Tibial nerve (tissue), 4 donors: ENCODE measurements around the gene JARID2. TPM values are rescaled to one million over a fixed set of nuclear protein-coding genes. Genes with fewer than 3 reads are reported as not detected.

Experiments used
- DNase-seq, 2 donors: peaks; one replicate each; pipeline ENCODE4 v3.0.0-alpha.2; 2019; ENCODE audit warnings: low spot score in 2 of 2
- H3K27ac ChIP-seq, 4 donors: fragments of 200-600 bp; sonication (generic) in 3 of 4; one replicate each; pipeline ENCODE4 v1.5.1; 2017 to 2019; ENCODE audit warnings: mild to moderate bottlenecking in 1 of 4
- H3K27me3 ChIP-seq, 2 donors: fragments of 200-600 bp; sonication (generic) in 1 of 2; one replicate each; pipeline versions ENCODE4 v1.5.1 to v1.6.0; 2017 to 2019
- H3K36me3 ChIP-seq, 3 donors: fragments of 200-600 bp; sonication (generic); one replicate each; pipeline ENCODE4 v1.5.1; 2018 to 2019
- H3K4me1 ChIP-seq, 4 donors: fragments of 200-600 bp; sonication (generic) in 3 of 4; one replicate each; pipeline ENCODE4 v1.5.1; 2017 to 2019
- H3K4me3 ChIP-seq, 4 donors: fragments of 200-600 bp; sonication (generic) in 3 of 4; one replicate each; pipeline ENCODE4 v1.5.1; 2017 to 2019; ENCODE audit warnings: mild to moderate bottlenecking in 1 of 4, moderate library complexity in 1 of 4
- H3K9me3 ChIP-seq, 4 donors: fragments of 200-600 bp; sonication (generic) in 3 of 4; one replicate each; pipeline ENCODE4 v1.5.1; 2017 to 2019
- EP300 ChIP-seq, 2 donors: sonication (generic); formaldehyde crosslinking; IDR thresholded peaks; one replicate each; pipeline ENCODE4 v1.6.1; 2017; ENCODE audit warnings: antibody characterized with exemption in 2 of 2, mild to moderate bottlenecking in 1 of 2
- POLR2A ChIP-seq, 2 donors: fragments of 450-650 bp; IDR thresholded peaks; one replicate each; pipeline ENCODE4 v1.6.1; 2017; ENCODE audit warnings: antibody characterized with exemption in 2 of 2, mild to moderate bottlenecking in 2 of 2, moderate library complexity in 2 of 2
- WGBS, 2 donors: methylation state at CpG; one replicate each; pipeline ENCODE4 v1.1.5; 2018; 5-methylcytosine and 5-hydroxymethylcytosine counted together
- total RNA-seq, 4 donors: library from RNA; depleted of rRNA; stranded (reverse); fragments of >200 nt; gene quantifications; one replicate each; pipeline ENCODE4 v1.1.0, GENCODE V29; 2016
- TF ChIP-seq, protein P1 (sequence below), 5 experiments: fragments of 200-600 bp in 3 of 5; fragments of 450-650 bp in 2 of 5; sonication (generic) in 3 of 5; IDR thresholded peaks; one replicate each; pipeline ENCODE4 v1.5.1; 2016 to 2019; ENCODE audit warnings: antibody characterized with exemption in 5 of 5, mild to moderate bottlenecking in 3 of 5, moderate library complexity in 2 of 5

Gene JARID2
- total RNA-seq, 4 donors from 2014 or later: 9.0 to 26.1 (median 9.8) TPM

DNA sequence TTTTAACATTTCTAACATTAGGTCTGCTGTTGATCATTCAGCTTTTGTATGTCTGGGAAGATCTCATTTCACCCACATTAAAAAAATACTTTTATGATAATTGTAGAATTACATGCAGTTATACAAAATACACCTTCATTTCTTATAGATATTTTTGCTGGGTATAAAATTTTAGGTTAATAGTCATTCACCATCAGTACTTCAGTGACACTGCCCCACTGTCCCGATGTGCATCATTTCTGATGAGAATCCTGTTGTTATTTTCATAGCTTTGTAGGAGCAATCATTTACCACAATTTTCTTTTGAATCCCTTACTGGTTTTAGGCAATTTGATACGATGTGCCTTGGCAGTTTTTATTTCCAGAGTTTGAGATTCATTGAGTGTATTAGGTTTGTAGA lies 173.6 kb downstream of the JARID2 start:
- H3K36me3 ChIP-seq: peaks cover 0 to 28% (median 0%) of the 10 kb centered on the region in 3 donors
- no peaks in the 10 kb centered on the region for H3K27me3 ChIP-seq
- no peak for DNase-seq
- H3K27ac ChIP-seq: no peak overlapping the region
- peaks cover 0 to 11% (median 9%) of the 10 kb centered on the region in 4 donors for H3K4me1 ChIP-seq
- peaks cover 0 to 22% (median 6%) of the 10 kb centered on the region in 4 donors for H3K9me3 ChIP-seq
- no peak overlapping the region for H3K4me3 ChIP-seq
- 96 to 98% methylated on average over 2 of the region's 2 CpGs for WGBS, 2 donors
- TF ChIP-seq EP300 (IDR thresholded peaks at IDR 0.05) (no peak), POLR2A (IDR thresholded peaks at IDR 0.05) (no peak)
- TF ChIP-seq, protein P1, sequence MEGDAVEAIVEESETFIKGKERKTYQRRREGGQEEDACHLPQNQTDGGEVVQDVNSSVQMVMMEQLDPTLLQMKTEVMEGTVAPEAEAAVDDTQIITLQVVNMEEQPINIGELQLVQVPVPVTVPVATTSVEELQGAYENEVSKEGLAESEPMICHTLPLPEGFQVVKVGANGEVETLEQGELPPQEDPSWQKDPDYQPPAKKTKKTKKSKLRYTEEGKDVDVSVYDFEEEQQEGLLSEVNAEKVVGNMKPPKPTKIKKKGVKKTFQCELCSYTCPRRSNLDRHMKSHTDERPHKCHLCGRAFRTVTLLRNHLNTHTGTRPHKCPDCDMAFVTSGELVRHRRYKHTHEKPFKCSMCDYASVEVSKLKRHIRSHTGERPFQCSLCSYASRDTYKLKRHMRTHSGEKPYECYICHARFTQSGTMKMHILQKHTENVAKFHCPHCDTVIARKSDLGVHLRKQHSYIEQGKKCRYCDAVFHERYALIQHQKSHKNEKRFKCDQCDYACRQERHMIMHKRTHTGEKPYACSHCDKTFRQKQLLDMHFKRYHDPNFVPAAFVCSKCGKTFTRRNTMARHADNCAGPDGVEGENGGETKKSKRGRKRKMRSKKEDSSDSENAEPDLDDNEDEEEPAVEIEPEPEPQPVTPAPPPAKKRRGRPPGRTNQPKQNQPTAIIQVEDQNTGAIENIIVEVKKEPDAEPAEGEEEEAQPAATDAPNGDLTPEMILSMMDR (IDR thresholded peaks at IDR 0.05): no peak

DNA sequence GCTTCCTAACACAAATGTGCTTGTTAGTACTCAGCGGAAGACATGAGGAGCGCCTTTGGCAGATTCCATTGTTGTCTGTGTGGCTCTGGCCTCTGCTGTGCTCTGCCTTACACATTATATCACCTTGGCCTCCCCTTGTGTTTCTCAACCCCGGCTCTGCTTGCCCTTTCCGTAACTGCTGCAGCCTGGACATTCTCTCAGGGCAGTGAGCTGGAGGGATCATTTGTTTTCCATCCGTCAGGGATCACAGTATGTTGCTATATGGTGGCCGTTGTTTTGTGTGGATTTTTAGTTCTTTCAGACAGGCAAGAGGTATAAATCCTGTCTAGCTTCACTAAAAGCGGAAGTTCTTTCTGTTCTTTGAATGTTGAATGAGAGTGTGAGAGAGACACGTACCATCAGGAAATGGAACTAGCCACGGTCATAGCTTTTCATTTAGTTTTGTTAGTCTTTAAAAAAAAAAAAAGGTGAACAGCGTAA lies 175.1 kb downstream of the JARID2 start:
- H3K4me3 ChIP-seq: no peak overlapping the region
- H3K27ac ChIP-seq: no peak overlapping the region
- H3K4me1 ChIP-seq: peaks cover 0 to 12% (median 8%) of the 10 kb centered on the region in 4 donors
- H3K36me3 ChIP-seq: peaks cover 0 to 28% (median 0%) of the 10 kb centered on the region in 3 donors
- 76 to 82% methylated on average over 10 of the region's 10 CpGs for WGBS, 2 donors
- peaks cover 0 to 22% (median 6%) of the 10 kb centered on the region in 4 donors for H3K9me3 ChIP-seq
- TF ChIP-seq, protein P1 (IDR thresholded peaks at IDR 0.05): no peak
- no peak for TF ChIP-seq POLR2A (IDR thresholded peaks at IDR 0.05)
- no peak for TF ChIP-seq EP300 (IDR thresholded peaks at IDR 0.05)
- DNase-seq: no peak
- H3K27me3 ChIP-seq: no peaks in the 10 kb centered on the region

DNA sequence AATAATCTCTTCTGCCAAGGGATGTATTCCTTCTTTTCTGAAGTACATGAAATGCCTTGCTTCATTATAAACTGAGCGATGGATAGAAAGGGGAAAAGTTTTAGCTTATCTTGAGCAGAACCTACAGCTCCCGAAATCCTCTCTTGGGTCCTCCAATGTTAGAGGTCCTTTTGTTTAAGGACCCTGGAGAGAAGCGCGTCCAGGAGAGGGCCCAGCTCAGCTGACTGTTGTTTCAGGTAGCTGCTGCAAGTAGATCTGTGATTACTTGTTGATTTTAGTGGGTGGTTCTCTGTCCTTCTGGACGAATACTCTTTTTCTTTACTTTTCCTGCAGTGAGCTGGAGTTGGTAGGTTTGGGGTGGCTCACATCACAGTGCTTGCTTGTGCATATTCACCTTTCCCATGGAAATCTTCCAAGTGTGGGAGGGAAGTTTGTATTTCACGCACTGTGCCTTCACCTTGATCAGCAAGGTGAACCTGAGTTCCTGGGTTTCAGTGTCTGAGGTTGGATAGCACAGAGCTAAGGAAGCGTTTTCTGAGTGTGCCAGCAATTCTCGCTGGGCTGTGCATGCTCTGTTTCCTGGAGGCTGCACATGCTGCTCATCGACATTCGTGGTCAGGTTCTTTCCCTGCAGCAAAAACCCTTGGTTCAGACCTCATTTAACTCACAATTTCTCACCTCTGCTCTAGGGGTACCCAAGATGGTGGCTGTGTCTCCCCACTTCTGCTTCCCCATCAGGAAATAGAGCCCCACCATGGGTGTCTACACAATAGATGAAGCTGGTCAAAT lies 176.3 kb downstream of the JARID2 start:
- peaks cover 0 to 16% (median 12%) of the 10 kb centered on the region in 4 donors for H3K4me1 ChIP-seq
- TF ChIP-seq POLR2A (IDR thresholded peaks at IDR 0.05): no peak
- TF ChIP-seq, protein P1 (IDR thresholded peaks at IDR 0.05): no peak
- no peak for TF ChIP-seq EP300 (IDR thresholded peaks at IDR 0.05)
- 82 to 85% methylated on average over 10 of the region's 10 CpGs for WGBS, 2 donors

DNA sequence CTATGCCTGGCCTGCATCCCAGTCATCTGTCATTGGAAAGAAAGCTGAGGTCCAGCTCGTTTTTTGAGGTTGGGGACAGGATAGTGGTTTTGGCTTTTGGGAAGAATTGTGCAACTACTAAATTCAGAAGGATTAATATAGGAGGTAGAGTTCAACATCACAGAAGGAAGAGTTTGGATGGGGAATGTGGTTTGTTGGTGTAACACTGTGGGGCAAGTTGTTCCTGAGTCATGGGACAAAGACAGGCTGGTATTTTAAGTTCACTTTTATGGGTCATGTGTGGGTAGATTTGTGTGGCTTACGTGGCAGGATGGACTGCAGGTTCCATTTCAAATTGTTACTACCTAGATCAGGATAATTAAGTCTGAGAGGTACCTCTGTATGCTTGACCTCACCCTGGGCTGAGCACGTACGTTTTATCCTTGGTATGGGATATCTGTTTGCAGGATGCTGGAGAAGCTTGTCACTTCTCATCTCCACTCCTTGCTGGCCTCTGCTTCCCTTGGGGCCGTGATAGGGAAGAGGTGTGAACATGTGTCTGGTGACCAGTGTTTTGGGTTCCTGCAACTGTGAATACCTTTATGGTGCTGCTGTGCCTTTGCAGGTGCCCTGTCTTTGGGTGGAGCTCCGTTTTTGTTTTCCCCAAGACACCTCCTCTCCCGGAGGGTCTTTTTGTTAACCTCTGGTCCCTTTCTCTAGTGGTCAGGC lies 177.6 kb downstream of the JARID2 start:
- H3K36me3 ChIP-seq: peaks cover 0 to 15% (median 0%) of the 10 kb centered on the region in 3 donors
- no peak for DNase-seq
- 88 to 91% methylated on average over 7 of the region's 7 CpGs for WGBS, 2 donors
- H3K27me3 ChIP-seq: no peaks in the 10 kb centered on the region
- H3K4me3 ChIP-seq: no peak overlapping the region
- no peak overlapping the region for H3K27ac ChIP-seq
- peaks cover 0 to 23% (median 16%) of the 10 kb centered on the region in 4 donors for H3K4me1 ChIP-seq
- H3K9me3 ChIP-seq: peaks cover 0 to 19% (median 6%) of the 10 kb centered on the region in 4 donors
- TF ChIP-seq, protein P1 (IDR thresholded peaks at IDR 0.05): no peak
- no peak for TF ChIP-seq POLR2A (IDR thresholded peaks at IDR 0.05)
- no peak for TF ChIP-seq EP300 (IDR thresholded peaks at IDR 0.05)

More for the DNA sequence above, 176.3 kb downstream of the JARID2 start:
- H3K27me3 ChIP-seq: no peaks in the 10 kb centered on the region
- H3K27ac ChIP-seq: no peak overlapping the region
- DNase-seq: no peak
- H3K9me3 ChIP-seq: peaks cover 0 to 22% (median 6%) of the 10 kb centered on the region in 4 donors
- peaks cover 0 to 24% (median 0%) of the 10 kb centered on the region in 3 donors for H3K36me3 ChIP-seq
- H3K4me3 ChIP-seq: no peak overlapping the region
